Measurements from ENCODE around the gene UPF3B. TPM values are rescaled to one million over a fixed set of nuclear protein-coding genes. Genes with fewer than 3 reads are reported as not detected.
"Not testable (repeated sequence)": the region's sequence is repeated elsewhere in the genome, so short reads cannot be mapped to it uniquely, and the experiment has no call there.

UPF3B gene
- total and polyA plus RNA-seq, 2 donors from 2014 or later = 6.0 to 9.4 TPM

GRCh38 chrX:119895843-119896326 lies 43.1 kb upstream of the UPF3B start, which contains the start of gene AKAP14:
AKAP14 (plus strand) TSS chrX:119895893; CDS start chrX:119903224, 7,331 bp downstream.
- intact Hi-C loops (cut with DNase I) = no loop called here
- Histone ChIP-seq H3K36me3 (ENCODE audit: control insufficient read depth in 2 of 3, insufficient read depth in 3 of 3, low read length in 3 of 3) (no peaks in the 10 kb centered on the region), H3K9me3 (ENCODE audit: control insufficient read depth in 2 of 3, insufficient read depth in 1 of 3, low read length in 3 of 3) (no peaks in the 10 kb centered on the region), H3K4me3 (ENCODE audit: low read length in 3 of 3) (no peak within 1 kb of the TSS), H3K9ac (ENCODE audit: low read length in 3 of 3) (no peak within 1 kb of the TSS), H3K27me3 (ENCODE audit: control insufficient read depth, insufficient read depth, low read length) (no peaks in the 10 kb centered on the region), H3K4me1 (ENCODE audit: control insufficient read depth in 2 of 3, insufficient read depth in 2 of 3, low read depth in 1 of 3, low read length in 3 of 3) (no peaks in the 10 kb centered on the region), H3K27ac (ENCODE audit: low read depth in 2 of 2, low read length in 2 of 2) (no peak within 1 kb of the TSS)
- TF ChIP-seq CTCF (IDR thresholded peaks at IDR 0.05; ENCODE audit: borderline replicate concordance, extremely low read depth, insufficient read depth) = no peak
- no peak for DNase-seq
- no peak for FAIRE-seq

GRCh38 chrX:119891961-119892692 lies 39.4 kb upstream of the UPF3B start:
- H3K9me3 ChIP-seq (ENCODE audit: control insufficient read depth in 2 of 3, insufficient read depth in 1 of 3, low read length in 3 of 3); H3K36me3 ChIP-seq (ENCODE audit: control insufficient read depth in 2 of 3, insufficient read depth in 3 of 3, low read length in 3 of 3); H3K4me3 ChIP-seq (ENCODE audit: low read length in 3 of 3); intact Hi-C loops (cut with DNase I); H3K27ac ChIP-seq (ENCODE audit: low read depth in 2 of 2, low read length in 2 of 2); H3K27me3 ChIP-seq (ENCODE audit: control insufficient read depth, insufficient read depth, low read length); H3K9ac ChIP-seq (ENCODE audit: low read length in 3 of 3); H3K4me1 ChIP-seq (ENCODE audit: control insufficient read depth in 2 of 3, insufficient read depth in 2 of 3, low read depth in 1 of 3, low read length in 3 of 3); FAIRE-seq: not testable (repeated sequence)
- peak in 1 of 5 donors; percentile 8 for DNase-seq

GRCh38 chrX:119890626-119891025 lies 37.9 kb upstream of the UPF3B start:
- FAIRE-seq; H3K27ac ChIP-seq (ENCODE audit: low read depth in 2 of 2, low read length in 2 of 2); DNase-seq; H3K36me3 ChIP-seq (ENCODE audit: control insufficient read depth in 2 of 3, insufficient read depth in 3 of 3, low read length in 3 of 3); H3K9ac ChIP-seq (ENCODE audit: low read length in 3 of 3); H3K27me3 ChIP-seq (ENCODE audit: control insufficient read depth, insufficient read depth, low read length); H3K4me1 ChIP-seq (ENCODE audit: control insufficient read depth in 2 of 3, insufficient read depth in 2 of 3, low read depth in 1 of 3, low read length in 3 of 3); intact Hi-C loops (cut with DNase I); H3K4me3 ChIP-seq (ENCODE audit: low read length in 3 of 3); H3K9me3 ChIP-seq (ENCODE audit: control insufficient read depth in 2 of 3, insufficient read depth in 1 of 3, low read length in 3 of 3): not testable (repeated sequence)

GRCh38 chrX:119887721-119888425 lies 35.1 kb upstream of the UPF3B start:
- no peaks in the 10 kb centered on the region for H3K4me1 ChIP-seq (ENCODE audit: control insufficient read depth in 2 of 3, insufficient read depth in 2 of 3, low read depth in 1 of 3, low read length in 3 of 3)

More at GRCh38 chrX:119887721-119888425, 35.1 kb upstream of the UPF3B start:
- TF ChIP-seq CTCF (IDR thresholded peaks at IDR 0.05; ENCODE audit: borderline replicate concordance, extremely low read depth, insufficient read depth) = peak; percentile 28
- no peak overlapping the region for H3K27ac ChIP-seq (ENCODE audit: low read depth in 2 of 2, low read length in 2 of 2)
- H3K27me3 ChIP-seq (ENCODE audit: control insufficient read depth, insufficient read depth, low read length) = no peaks in the 10 kb centered on the region
- no peak overlapping the region for H3K9ac ChIP-seq (ENCODE audit: low read length in 3 of 3)
- intact Hi-C loops (cut with DNase I) = no loop called here
- H3K4me3 ChIP-seq (ENCODE audit: low read length in 3 of 3) = peak overlapping the region in 1 of 3 donors; percentile 39
- DNase-seq (peak; percentile 69 to 85 (median 76)), FAIRE-seq (no peak)
- H3K9me3 ChIP-seq (ENCODE audit: control insufficient read depth in 2 of 3, insufficient read depth in 1 of 3, low read length in 3 of 3) = no peaks in the 10 kb centered on the region
- H3K36me3 ChIP-seq (ENCODE audit: control insufficient read depth in 2 of 3, insufficient read depth in 3 of 3, low read length in 3 of 3) = no peaks in the 10 kb centered on the region

Measured in kidney (tissue), 14 donors.